NOMO-1 treated with dmso at 0.1 percent for 144 hours (cell line): ENCODE measurements around the gene SPHK2.
"Not testable (repeated sequence)": the region's sequence is repeated elsewhere in the genome, so short reads cannot be mapped to it uniquely, and the experiment has no call there.

ENCODE experiments used
- DNase-seq: peaks from one replicate; lab custom pipeline; 2025; ENCODE audit not compliant: unreplicated experiment; lab: John Stamatoyannopoulos, UW

SPHK2 gene

DNA sequence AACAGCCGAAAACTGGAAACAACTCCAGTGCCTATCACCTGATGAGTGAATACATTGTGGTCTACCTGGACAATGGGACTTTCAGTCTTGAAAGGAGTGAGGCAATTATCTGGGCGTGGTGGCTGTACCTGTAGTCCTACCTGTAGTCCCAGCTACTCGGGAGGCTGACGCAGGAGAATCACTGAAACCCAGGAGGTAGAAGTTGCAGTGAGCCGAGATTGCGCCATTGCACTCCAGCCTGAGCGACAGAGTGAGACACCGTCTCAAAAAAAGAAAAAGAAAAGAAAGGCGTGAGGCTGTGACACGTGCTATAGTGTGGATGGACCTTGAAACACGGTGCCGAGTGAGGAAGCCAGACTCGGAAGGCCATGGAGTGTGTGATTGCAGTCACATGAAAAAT lies 57.6 kb downstream of the SPHK2 start:
- no peak for DNase-seq

DNA sequence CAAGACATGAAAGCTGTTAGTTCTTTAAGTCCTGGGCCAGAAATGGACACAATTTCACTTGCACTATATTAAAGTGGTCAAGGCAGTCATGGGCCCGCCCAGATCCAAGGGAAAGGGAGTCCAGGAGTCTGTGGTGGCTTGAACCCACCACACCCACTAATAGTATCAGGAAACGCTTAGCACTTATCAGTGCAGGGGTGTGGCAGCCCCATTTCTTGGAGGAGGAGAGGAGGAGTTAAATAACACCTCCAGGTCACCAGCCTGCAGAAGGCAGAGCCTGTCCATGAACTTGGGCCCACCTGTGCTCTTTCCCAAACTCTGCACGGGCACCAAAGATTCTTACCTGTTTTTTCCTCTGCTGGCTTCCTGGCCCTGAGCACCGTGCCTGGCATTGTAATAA lies 58.9 kb downstream of the SPHK2 start:
- no peak for DNase-seq

DNA sequence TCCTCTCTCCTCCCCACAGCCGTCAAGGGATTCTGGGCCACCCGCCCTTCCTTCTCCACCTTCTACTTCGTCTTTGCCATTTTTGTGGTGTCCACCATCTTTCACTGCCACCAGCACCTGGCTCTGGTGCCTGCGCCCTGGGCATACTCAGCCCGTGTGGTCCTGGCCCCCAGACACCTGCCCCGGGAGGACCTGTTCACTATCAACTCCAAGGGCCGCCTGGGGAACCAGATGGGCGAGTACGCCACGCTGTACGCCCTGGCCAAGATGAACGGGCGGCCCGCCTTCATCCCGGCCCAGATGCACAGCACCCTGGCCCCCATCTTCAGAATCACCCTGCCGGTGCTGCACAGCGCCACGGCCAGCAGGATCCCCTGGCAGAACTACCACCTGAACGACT lies 60.7 kb downstream of the SPHK2 start:
- not testable (repeated sequence) for DNase-seq
